Loucy (cell line): ENCODE results near the gene VSX2.

ENCODE experiments used
- CTCF ChIP-seq: fragments of 200-600 bp; sonication (generic); conservative IDR thresholded peaks from 2 replicates; pipeline ENCODE4 v1.5.1; 2014; ENCODE audit warnings: mild to moderate bottlenecking, antibody characterized with exemption, low read length
- EZH2phosphoT487 ChIP-seq: fragments of 200-600 bp; IDR thresholded peaks from 2 replicates; pipeline ENCODE4 v1.6.1; 2018; ENCODE audit warnings: antibody characterized with exemption, mild to moderate bottlenecking, moderate library complexity, borderline replicate concordance

- TF ChIP-seq CTCF, result no peak
- no peak for TF ChIP-seq EZH2phosphoT487
These were observed 16.0 kb downstream of the VSX2 start for GRCh38 chr14:74255281-74255680.
